SIG-M5 treated with dmso at 0.1 percent for 504 hours (cell line): ENCODE measurements around the gene HOXA1.
A peak's percentile ranks its signal among the peaks of the same experiment; 100 is the strongest.
"Not testable (repeated sequence)": the region's sequence is repeated elsewhere in the genome, so short reads cannot be mapped to it uniquely, and the experiment has no call there.

Experiments
- DNase-seq: peaks from one replicate; lab custom pipeline; 2025; ENCODE audit not compliant: unreplicated experiment; lab: John Stamatoyannopoulos, UW

HOXA1 gene

DNA sequence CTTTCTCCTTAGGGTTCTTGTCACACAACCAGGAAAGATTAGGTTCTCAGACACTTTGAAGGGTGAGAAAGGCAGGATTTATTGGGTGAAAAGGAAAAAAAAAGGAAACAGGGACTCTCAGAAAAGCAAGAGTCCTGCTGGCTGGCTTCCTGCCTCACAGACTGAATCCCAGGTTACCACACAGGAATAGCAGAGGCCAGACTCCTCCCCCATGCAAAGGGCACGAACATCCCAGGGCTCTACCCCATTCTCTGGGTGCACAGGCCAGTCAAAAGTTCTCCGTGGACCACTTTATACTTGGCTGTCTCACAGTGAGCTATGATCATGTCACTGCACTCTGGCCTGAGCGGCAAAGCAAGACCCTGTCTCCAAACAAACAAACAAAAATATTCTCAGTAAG, 42.6 kb downstream of the HOXA1 start:
- DNase-seq, result no peak

DNA sequence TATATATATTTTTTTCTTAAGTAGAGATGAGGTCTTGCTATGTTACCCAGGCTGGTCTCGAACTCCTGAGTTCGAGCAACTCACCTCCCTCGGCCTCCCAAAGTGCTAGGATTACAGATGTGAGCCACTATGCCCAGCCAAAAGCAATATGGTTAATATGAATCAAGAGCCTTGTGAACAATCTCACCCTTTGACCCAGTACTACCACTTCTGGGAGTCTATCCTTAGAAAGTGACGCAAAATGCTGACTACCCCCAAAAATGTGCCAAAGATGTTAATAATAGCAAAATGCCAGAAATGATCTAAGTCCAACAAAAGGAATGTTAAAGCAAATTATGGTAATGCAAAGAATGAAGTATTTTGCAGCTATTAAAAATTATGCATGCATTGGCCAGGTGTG, 44.3 kb downstream of the HOXA1 start:
- DNase-seq, result no peak

DNA sequence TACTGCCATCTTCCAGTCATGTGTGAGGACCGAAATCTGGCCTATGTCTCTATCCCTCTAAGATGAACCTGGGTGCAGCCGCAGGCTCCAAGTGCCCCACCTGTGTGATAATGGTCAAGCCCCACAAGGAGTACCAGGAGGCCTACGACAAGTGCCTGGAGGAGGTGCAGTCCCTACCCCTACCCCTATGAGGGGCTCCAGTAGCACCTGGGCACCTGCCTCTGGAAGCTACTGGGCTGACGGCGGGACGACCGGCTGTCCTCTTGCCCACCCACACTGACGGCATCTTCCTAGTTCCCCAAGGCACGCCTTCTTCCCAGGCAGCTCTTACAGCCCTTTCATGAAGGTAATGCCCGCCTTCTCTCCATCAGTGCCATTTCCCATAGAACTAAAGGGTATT, 47.4 kb downstream of the HOXA1 start:
- no peak for DNase-seq

DNA sequence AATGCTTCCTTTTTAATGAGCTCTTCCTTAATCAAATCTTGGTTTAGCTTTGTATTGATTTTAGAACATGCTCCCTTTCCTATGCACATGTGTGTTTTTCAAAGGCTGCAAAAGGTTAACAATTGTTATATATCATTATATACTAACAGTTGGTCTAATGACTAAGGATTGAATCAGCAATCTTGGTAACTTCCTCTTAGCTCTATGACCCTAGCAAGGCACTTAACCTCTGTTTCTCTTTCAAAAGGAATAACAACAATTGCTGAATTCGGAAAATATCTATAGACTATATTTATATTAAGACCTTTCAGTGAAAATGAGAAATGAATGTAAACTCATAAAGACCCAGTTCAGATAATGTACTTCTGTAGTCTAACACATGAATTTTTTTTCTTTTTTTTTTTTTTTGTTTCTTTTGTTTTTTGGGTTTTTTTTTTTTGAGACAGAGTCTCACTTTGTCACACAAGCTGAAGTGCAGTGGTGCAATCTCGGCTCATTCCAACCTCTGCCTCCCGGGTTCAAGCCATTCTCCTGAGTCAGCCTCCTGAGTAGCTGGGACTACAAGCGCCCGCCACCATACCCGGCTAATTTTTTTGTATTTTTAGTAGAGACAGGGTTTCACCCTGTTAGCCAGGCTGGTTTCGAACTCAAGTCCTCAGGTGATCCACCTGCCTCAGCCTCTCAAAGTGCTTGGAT, 48.8 kb downstream of the HOXA1 start:
- DNase-seq, result peak; percentile 1

DNA sequence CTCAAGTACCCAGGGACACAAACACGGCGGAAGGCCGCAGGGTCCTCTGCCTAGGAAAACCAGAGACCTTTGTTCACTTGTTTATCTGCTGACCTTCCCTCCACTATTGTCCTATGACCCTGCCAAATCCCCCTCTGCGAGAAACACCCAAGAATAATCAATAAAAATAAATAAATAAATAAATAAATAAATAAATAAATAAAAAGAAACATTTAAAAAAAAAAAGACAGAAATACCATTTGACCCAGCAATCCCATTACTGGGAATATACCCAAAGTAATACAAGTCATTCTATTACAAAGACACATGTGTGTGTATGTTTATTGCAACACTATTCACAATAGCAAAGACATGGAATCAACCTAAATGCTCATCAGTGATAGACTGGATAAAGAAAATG, 49.8 kb downstream of the HOXA1 start:
- not testable (repeated sequence) for DNase-seq

DNA sequence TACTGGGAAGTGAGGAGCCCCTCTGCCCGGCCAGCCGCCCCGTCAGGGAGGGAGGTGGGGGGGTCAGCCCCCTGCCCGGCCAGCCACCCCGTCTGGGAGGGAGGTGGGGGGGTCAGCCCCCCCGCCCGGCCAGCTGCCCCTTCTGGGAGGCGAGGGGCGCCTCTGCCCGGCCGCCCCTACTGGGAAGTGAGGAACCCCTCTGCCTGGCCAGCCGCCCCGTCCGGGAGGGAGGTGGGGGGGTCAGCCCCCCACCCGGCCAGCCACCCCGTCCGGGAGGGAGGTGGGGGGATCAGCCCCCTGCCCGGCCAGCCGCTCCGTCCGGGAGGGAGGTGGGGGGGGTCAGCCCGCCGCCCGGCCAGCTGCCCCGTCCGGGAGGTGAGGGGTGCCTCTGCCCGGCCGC, 50.7 kb downstream of the HOXA1 start:
- DNase-seq, result not testable (repeated sequence)
